Measurements from ENCODE around the gene AFAP1. TPM values are rescaled to one million over a fixed set of nuclear protein-coding genes. Genes with fewer than 3 reads are reported as not detected.

Gene AFAP1
- total RNA-seq, 5 donors from 2014 or later (not counting 1 experiment from before 2014, with no cell fraction given) = 4.8 to 34.8 (median 20.3) TPM

GRCh38 chr4:7822137-7822505, 117.5 kb downstream of the AFAP1 start:
- Mint-ChIP-seq H3K27me3 (peaks cover 0 to 4% of the 10 kb centered on the region in 2 donors), H3K9me3 (no peaks in the 10 kb centered on the region), H3K36me3 (peaks cover 39% of the 10 kb centered on the region), H3K4me3 (no peak overlapping the region), H3K27ac (no peak overlapping the region), H3K4me1 (peaks cover 0 to 18% (median 4%) of the 10 kb centered on the region in 3 donors)
- H3K36me3 ChIP-seq (ENCODE audit: control insufficient read depth in 2 of 2, extremely low read depth in 1 of 2, insufficient read depth in 1 of 2, low read length in 1 of 2) = peaks cover 0 to 14% of the 10 kb centered on the region in 2 donors
- H3K4me3 ChIP-seq (ENCODE audit: control insufficient read depth in 1 of 2, extremely low read depth in 1 of 2, low read length in 1 of 2) = no peak overlapping the region
- CTCF ChIA-PET = interaction anchor here in 1 of 2 donors (1.7 kb wide), 1 partner anchor 16 kb away, joined by 5 read pairs; no protein-coding TSS in a partner anchor
- 75% methylated on average over 3 of the region's 6 CpGs for WGBS (ENCODE audit: insufficient coverage)
- POLR2A ChIA-PET = no interaction called here
- H3K27ac ChIP-seq (ENCODE audit: low read length) = no peak overlapping the region
- ATAC-seq (replicated peaks in 1 of 4) = no peak
- DNase-seq = no peak
- H3K27me3 ChIP-seq (replicated peaks in 1 of 2; ENCODE audit: control insufficient read depth in 2 of 2, extremely low read depth in 1 of 2, insufficient read depth in 2 of 2, low read length in 1 of 2) = no peaks in the 10 kb centered on the region
- H3K9me3 ChIP-seq = no peaks in the 10 kb centered on the region
- H3K4me1 ChIP-seq (ENCODE audit: control insufficient read depth in 1 of 2, extremely low read depth in 1 of 2, insufficient read depth in 2 of 2, low read length in 2 of 2) = peaks cover 0 to 3% of the 10 kb centered on the region in 2 experiments

- H3K36me3 ChIP-seq (ENCODE audit: control insufficient read depth in 2 of 2, extremely low read depth in 1 of 2, insufficient read depth in 1 of 2, low read length in 1 of 2) = peaks cover 0 to 14% of the 10 kb centered on the region in 2 donors
- H3K27me3 ChIP-seq (replicated peaks in 1 of 2; ENCODE audit: control insufficient read depth in 2 of 2, extremely low read depth in 1 of 2, insufficient read depth in 2 of 2, low read length in 1 of 2) = no peaks in the 10 kb centered on the region
- no peak for DNase-seq
- H3K27ac ChIP-seq (ENCODE audit: low read length) = no peak overlapping the region
- H3K4me3 Mint-ChIP-seq = no peak overlapping the region
- H3K4me1 Mint-ChIP-seq = peaks cover 0 to 12% (median 0%) of the 10 kb centered on the region in 3 donors
- WGBS (ENCODE audit: insufficient coverage) = 92% methylated on average over 7 of the region's 11 CpGs
- no peaks in the 10 kb centered on the region for H3K9me3 Mint-ChIP-seq
- ChIA-PET POLR2A (interaction anchor here in 1 of 2 donors (0.6 kb wide), 1 partner anchor 754 kb away, joined by 3 read pairs; the partner anchor contains the start of gene GRPEL1), CTCF (interaction anchor here (1.0 to 1.7 kb wide), 2 partner anchors 16 to 17 kb away, joined by 3 to 5 read pairs; no protein-coding TSS in a partner anchor)
- H3K36me3 Mint-ChIP-seq = peaks cover 39% of the 10 kb centered on the region
- H3K27me3 Mint-ChIP-seq = peaks cover 0 to 4% of the 10 kb centered on the region in 2 donors
- H3K9me3 ChIP-seq = no peaks in the 10 kb centered on the region
- ATAC-seq (replicated peaks in 1 of 4) = no peak
- H3K4me1 ChIP-seq (ENCODE audit: control insufficient read depth in 1 of 2, extremely low read depth in 1 of 2, insufficient read depth in 2 of 2, low read length in 2 of 2) = no peaks in the 10 kb centered on the region
- no peak overlapping the region for H3K27ac Mint-ChIP-seq
- no peak overlapping the region for H3K4me3 ChIP-seq (ENCODE audit: control insufficient read depth in 1 of 2, extremely low read depth in 1 of 2, low read length in 1 of 2)
Measured at GRCh38 chr4:7821245-7822136, 118.2 kb downstream of the AFAP1 start.

- POLR2A ChIA-PET = interaction anchor here in 1 of 2 donors (0.6 kb wide), 1 partner anchor 753 kb away, joined by 3 read pairs; the partner anchor contains the start of gene GRPEL1
- Histone ChIP-seq H3K4me1 (ENCODE audit: control insufficient read depth in 1 of 2, extremely low read depth in 1 of 2, insufficient read depth in 2 of 2, low read length in 2 of 2) (no peaks in the 10 kb centered on the region), H3K27me3 (replicated peaks in 1 of 2; ENCODE audit: control insufficient read depth in 2 of 2, extremely low read depth in 1 of 2, insufficient read depth in 2 of 2, low read length in 1 of 2) (no peaks in the 10 kb centered on the region), H3K4me3 (ENCODE audit: control insufficient read depth in 1 of 2, extremely low read depth in 1 of 2, low read length in 1 of 2) (no peak overlapping the region), H3K27ac (ENCODE audit: low read length) (no peak overlapping the region), H3K36me3 (ENCODE audit: control insufficient read depth in 2 of 2, extremely low read depth in 1 of 2, insufficient read depth in 1 of 2, low read length in 1 of 2) (peaks cover 0 to 20% of the 10 kb centered on the region in 2 donors), H3K9me3 (no peaks in the 10 kb centered on the region)
- DNase-seq (no peak), ATAC-seq (replicated peaks in 1 of 4) (no peak)
- Mint-ChIP-seq H3K4me1 (peaks cover 0 to 6% (median 0%) of the 10 kb centered on the region in 3 donors), H3K9me3 (no peaks in the 10 kb centered on the region), H3K27me3 (peaks cover 0 to 4% of the 10 kb centered on the region in 2 donors), H3K27ac (no peak overlapping the region), H3K4me3 (no peak overlapping the region), H3K36me3 (peaks cover 44% of the 10 kb centered on the region)
- WGBS (ENCODE audit: insufficient coverage) = 91% methylated on average over 10 of the region's 11 CpGs
- CTCF ChIA-PET = interaction anchor here (0.6 to 1.7 kb wide), 3 partner anchors 15 to 1946 kb away, joined by 3 to 5 read pairs (median 3); no protein-coding TSS in a partner anchor
Measured at GRCh38 chr4:7820031-7820818, 119.4 kb downstream of the AFAP1 start.

GRCh38 chr4:7819446-7819845, 120.2 kb downstream of the AFAP1 start:
- Histone ChIP-seq H3K9me3 (no peaks in the 10 kb centered on the region), H3K36me3 (ENCODE audit: control insufficient read depth in 2 of 2, extremely low read depth in 1 of 2, insufficient read depth in 1 of 2, low read length in 1 of 2) (peaks cover 0 to 27% of the 10 kb centered on the region in 2 donors), H3K4me3 (ENCODE audit: control insufficient read depth in 1 of 2, extremely low read depth in 1 of 2, low read length in 1 of 2) (no peak overlapping the region), H3K27me3 (replicated peaks in 1 of 2; ENCODE audit: control insufficient read depth in 2 of 2, extremely low read depth in 1 of 2, insufficient read depth in 2 of 2, low read length in 1 of 2) (no peaks in the 10 kb centered on the region), H3K4me1 (ENCODE audit: control insufficient read depth in 1 of 2, extremely low read depth in 1 of 2, insufficient read depth in 2 of 2, low read length in 2 of 2) (no peaks in the 10 kb centered on the region), H3K27ac (ENCODE audit: low read length) (no peak overlapping the region)
- POLR2A ChIA-PET = no interaction called here
- DNase-seq (no peak), ATAC-seq (replicated peaks in 1 of 4) (no peak)
- no peak overlapping the region for H3K4me3 Mint-ChIP-seq
- CTCF ChIA-PET = no interaction called here
- H3K36me3 Mint-ChIP-seq = peaks cover 48% of the 10 kb centered on the region
- peaks cover 0 to 4% of the 10 kb centered on the region in 2 donors for H3K27me3 Mint-ChIP-seq
- H3K27ac Mint-ChIP-seq = no peak overlapping the region
- H3K9me3 Mint-ChIP-seq = no peaks in the 10 kb centered on the region
- WGBS (ENCODE audit: insufficient coverage) = 95% methylated on average over 8 of the region's 9 CpGs
- peaks cover 0 to 6% (median 0%) of the 10 kb centered on the region in 3 donors for H3K4me1 Mint-ChIP-seq

GRCh38 chr4:7818399-7818911, 121.2 kb downstream of the AFAP1 start:
- ChIA-PET POLR2A (interaction anchor here in 1 of 2 donors (0.6 kb wide), 1 partner anchor 13 kb away, joined by 6 read pairs; no protein-coding TSS in a partner anchor), CTCF (interaction anchor here in 1 of 2 donors (0.8 to 1.3 kb wide), 3 partner anchors 15 to 58 kb away, joined by 3 to 4 read pairs (median 3); no protein-coding TSS in a partner anchor)
- Mint-ChIP-seq H3K27me3 (peaks cover 0 to under 1% of the 10 kb centered on the region in 2 donors), H3K4me1 (peaks cover 0 to 6% (median 0%) of the 10 kb centered on the region in 3 donors), H3K9me3 (no peaks in the 10 kb centered on the region), H3K4me3 (no peak overlapping the region), H3K27ac (no peak overlapping the region), H3K36me3 (peaks cover 55% of the 10 kb centered on the region)
- H3K27ac ChIP-seq (ENCODE audit: low read length) = no peak overlapping the region
- ATAC-seq (replicated peaks in 1 of 4) (no peak), DNase-seq (no peak)
- H3K27me3 ChIP-seq (replicated peaks in 1 of 2; ENCODE audit: control insufficient read depth in 2 of 2, extremely low read depth in 1 of 2, insufficient read depth in 2 of 2, low read length in 1 of 2) = no peaks in the 10 kb centered on the region
- WGBS (ENCODE audit: insufficient coverage) = 100% methylated on average over 5 of the region's 5 CpGs
- no peak overlapping the region for H3K4me3 ChIP-seq (ENCODE audit: control insufficient read depth in 1 of 2, extremely low read depth in 1 of 2, low read length in 1 of 2)
- H3K36me3 ChIP-seq (ENCODE audit: control insufficient read depth in 2 of 2, extremely low read depth in 1 of 2, insufficient read depth in 1 of 2, low read length in 1 of 2) = peaks cover 0 to 29% of the 10 kb centered on the region in 2 donors
- H3K4me1 ChIP-seq (ENCODE audit: control insufficient read depth in 1 of 2, extremely low read depth in 1 of 2, insufficient read depth in 2 of 2, low read length in 2 of 2) = no peaks in the 10 kb centered on the region
- no peaks in the 10 kb centered on the region for H3K9me3 ChIP-seq
